Lower leg skin (tissue), 3 donors: ENCODE results near the gene EPB41L2.

Experiments
- CTCF ChIP-seq, 3 donors: fragments of 450-650 bp; IDR thresholded peaks; one replicate each; pipeline ENCODE4 v1.5.1; 2016; ENCODE audit warnings: antibody characterized with exemption in 3 of 3, mild to moderate bottlenecking in 3 of 3, moderate library complexity in 2 of 3
- POLR2A ChIP-seq, 2 donors: fragments of 450-650 bp; IDR thresholded peaks; one replicate each; pipeline ENCODE4 v1.6.1; 2016 to 2017; ENCODE audit warnings: antibody characterized with exemption in 2 of 2, mild to moderate bottlenecking in 1 of 2, moderate library complexity in 1 of 2

- no peak for TF ChIP-seq CTCF (IDR thresholded peaks at IDR 0.05)
- TF ChIP-seq POLR2A (IDR thresholded peaks at IDR 0.05): no peak
Observed at GRCh38 chr6:130900913-130901312, 162.1 kb downstream of the EPB41L2 start.
